CD8-positive, alpha-beta memory T cell (primary cell): Measurements from ENCODE around the gene EFHC2. TPM values are rescaled to one million over a fixed set of nuclear protein-coding genes. Genes with fewer than 3 reads are reported as not detected.

ENCODE experiments used
- CTCF ChIA-PET: fragments of 350-600 bp; sonication (Branson Sonifier 250); formaldehyde crosslinking; loops from one replicate; lab custom pipeline; 2021; ENCODE audit warnings: antibody characterized with exemption; lab: Charles Lee
- POLR2A ChIA-PET: fragments of 350-600 bp; sonication (Branson Sonifier 250); formaldehyde crosslinking; loops from one replicate; lab custom pipeline; 2021; ENCODE audit warnings: antibody characterized with exemption; lab: Charles Lee
- DNase-seq, 5 donors: peaks; one replicate each; pipeline versions ENCODE4 v3.0.0 to v3.0.0-alpha.2; 2020 to 2022; ENCODE audit warnings: mixed read lengths in 1 of 5
- H3K27ac ChIP-seq: one replicate; pipeline ENCODE4 v1.7.0; 2013; ENCODE audit warnings: low read depth, mild to moderate bottlenecking, low read length, moderate library complexity
- H3K27me3 ChIP-seq: 2 replicates; pipeline ENCODE4 v1.7.0; 2013; ENCODE audit warnings: low read length, mild to moderate bottlenecking; ENCODE audit not compliant: insufficient read depth, poor library complexity, severe bottlenecking
- H3K36me3 ChIP-seq: 2 replicates; pipeline ENCODE4 v1.7.0; 2013; ENCODE audit warnings: mild to moderate bottlenecking, low read length, moderate library complexity; ENCODE audit not compliant: insufficient read depth
- H3K4me1 ChIP-seq: 2 replicates; pipeline ENCODE4 v1.7.0; 2013; ENCODE audit warnings: mild to moderate bottlenecking, low read length, moderate library complexity; ENCODE audit not compliant: insufficient read depth
- H3K4me3 ChIP-seq: 2 replicates; pipeline ENCODE4 v1.7.0; 2013; ENCODE audit warnings: mild to moderate bottlenecking, low read length
- H3K9me3 ChIP-seq: 2 replicates; pipeline ENCODE4 v1.7.0; 2013; ENCODE audit warnings: mild to moderate bottlenecking, low read length
- H3K27ac Mint-ChIP-seq, 8 donors: one replicate each; pipeline ENCODE4 v1.8.0; 2020 to 2021; ENCODE audit warnings: mixed read lengths in 8 of 8, mild to moderate bottlenecking in 6 of 8, inconsistent platforms in 3 of 8, moderate library complexity in 3 of 8
- H3K27me3 Mint-ChIP-seq, 2 donors: one replicate each; pipeline ENCODE4 v1.8.0; 2020 to 2021; ENCODE audit warnings: mixed read lengths in 2 of 2, mild to moderate bottlenecking in 1 of 2, moderate library complexity in 1 of 2
- H3K36me3 Mint-ChIP-seq, 3 donors: one replicate each; pipeline ENCODE4 v1.8.0; 2020 to 2021; ENCODE audit warnings: mixed read lengths in 3 of 3, inconsistent platforms in 1 of 3, mild to moderate bottlenecking in 1 of 3
- H3K4me1 Mint-ChIP-seq, 3 donors: one replicate each; pipeline ENCODE4 v1.8.0; 2020 to 2021; ENCODE audit warnings: mixed read lengths in 3 of 3, inconsistent platforms in 1 of 3, mild to moderate bottlenecking in 1 of 3
- H3K4me3 Mint-ChIP-seq, 7 donors: one replicate each; pipeline ENCODE4 v1.8.0; 2020 to 2021; ENCODE audit warnings: mixed read lengths in 7 of 7, mild to moderate bottlenecking in 6 of 7, moderate library complexity in 4 of 7, inconsistent platforms in 2 of 7
- H3K9me3 Mint-ChIP-seq, 5 donors: one replicate each; pipeline ENCODE4 v1.8.0; 2020 to 2022; ENCODE audit warnings: mixed read lengths in 5 of 5, mild to moderate bottlenecking in 3 of 5, moderate library complexity in 2 of 5, inconsistent platforms in 1 of 5
- polyA plus RNA-seq: library from polyadenylated mRNA; unstranded; fragments of 300-500 nt; fragmentation: Illumina TruSeq; gene quantifications from one replicate; pipeline ENCODE4 v1.2.3, GENCODE V29; 2021
- total RNA-seq, 2 experiments: library from RNA; stranded (reverse); gene quantifications; one replicate each; pipeline ENCODE4 v1.2.3, GENCODE V29; 2021

Gene EFHC2
- total RNA-seq (under 1 TPM; 0.18 to 0.20 TPM), polyA plus RNA-seq (3.5 TPM)

- peaks cover 22 to 34% (median 26%) of the 10 kb centered on the region in 3 donors for H3K4me1 Mint-ChIP-seq
- Histone ChIP-seq H3K27ac (peak within 1 kb of the TSS; percentile 81), H3K4me3 (peak within 1 kb of the TSS; percentile 65), H3K4me1 (peaks cover 5% of the 10 kb centered on the region), H3K9me3 (no peaks in the 10 kb centered on the region), H3K36me3 (no peaks in the 10 kb centered on the region), H3K27me3 (no peaks in the 10 kb centered on the region)
- peaks cover 0 to 3% (median 0%) of the 10 kb centered on the region in 3 donors for H3K36me3 Mint-ChIP-seq
- peak within 1 kb of the TSS; percentile 94 to 99 (median 97) for H3K27ac Mint-ChIP-seq
- DNase-seq = peak; percentile 43 to 81 (median 63)
- H3K27me3 Mint-ChIP-seq = peaks cover 0 to 16% of the 10 kb centered on the region in 2 donors
- ChIA-PET CTCF (interaction anchor here (1.5 kb wide), 1 partner anchor 98 kb away, joined by 7 read pairs; no protein-coding TSS in a partner anchor), POLR2A (no interaction called here)
- H3K4me3 Mint-ChIP-seq = peak within 1 kb of the TSS; percentile 89 to 96 (median 91)
- peaks cover 0 to 3% (median 0%) of the 10 kb centered on the region in 5 donors for H3K9me3 Mint-ChIP-seq
These were observed at the start of gene EFHC2 for GRCh38 chrX:44343412-44344141. TSS of gene EFHC2 (minus strand) at chrX:44343672. CDS start at chrX:44343588, 84 bp downstream.

GRCh38 chrX:44392767-44393166 lies 49.3 kb upstream of the EFHC2 start:
- ChIA-PET POLR2A (no interaction called here), CTCF (no interaction called here)
- Histone ChIP-seq H3K27me3 (no peaks in the 10 kb centered on the region), H3K4me1 (no peaks in the 10 kb centered on the region), H3K9me3 (no peaks in the 10 kb centered on the region), H3K27ac (no peak overlapping the region), H3K4me3 (no peak overlapping the region), H3K36me3 (no peaks in the 10 kb centered on the region)
- peaks cover 0 to 8% of the 10 kb centered on the region in 2 donors for H3K27me3 Mint-ChIP-seq
- no peaks in the 10 kb centered on the region for H3K4me1 Mint-ChIP-seq
- no peak for DNase-seq
- H3K27ac Mint-ChIP-seq = no peak overlapping the region
- H3K9me3 Mint-ChIP-seq = no peaks in the 10 kb centered on the region
- no peaks in the 10 kb centered on the region for H3K36me3 Mint-ChIP-seq
- no peak overlapping the region for H3K4me3 Mint-ChIP-seq

DNA sequence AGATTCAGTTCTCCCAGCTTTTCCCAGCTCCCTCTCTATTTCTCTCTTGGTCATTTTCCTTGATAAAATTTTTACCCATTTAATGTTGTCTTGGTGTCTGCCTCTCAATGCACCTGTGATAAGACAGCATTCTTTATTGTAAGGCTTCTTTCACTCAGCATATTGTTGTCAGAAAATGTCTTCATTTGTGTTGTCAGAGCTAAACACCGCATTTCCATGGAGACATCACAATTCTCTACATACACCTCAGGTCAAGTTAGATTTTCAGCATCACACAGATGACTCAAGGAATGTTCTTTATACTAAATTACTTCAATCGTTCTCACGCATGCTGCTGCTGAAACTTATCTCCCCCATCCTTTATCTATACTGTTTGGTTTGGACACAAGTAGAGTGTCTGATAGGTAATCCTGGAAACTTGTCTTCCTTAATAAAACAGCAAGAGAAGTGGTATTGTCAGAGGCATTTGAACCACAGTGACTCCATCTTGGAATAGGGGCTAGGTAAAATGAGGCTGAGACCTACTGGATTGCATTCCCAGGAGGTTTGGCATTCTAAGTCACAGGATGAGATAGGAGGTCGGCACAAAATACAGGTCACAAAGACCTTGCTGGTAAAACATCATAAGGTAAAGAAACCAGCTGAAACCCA lies 41.3 kb upstream of the EFHC2 start:
- no peaks in the 10 kb centered on the region for H3K27me3 ChIP-seq
- Mint-ChIP-seq H3K27me3 (peaks cover 0 to 10% of the 10 kb centered on the region in 2 donors), H3K4me1 (no peaks in the 10 kb centered on the region), H3K36me3 (no peaks in the 10 kb centered on the region), H3K9me3 (no peaks in the 10 kb centered on the region), H3K27ac (no peak overlapping the region), H3K4me3 (no peak overlapping the region)
- no peaks in the 10 kb centered on the region for H3K4me1 ChIP-seq
- H3K27ac ChIP-seq = no peak overlapping the region
- H3K4me3 ChIP-seq = no peak overlapping the region
- no peak for DNase-seq
- H3K36me3 ChIP-seq = no peaks in the 10 kb centered on the region
- no peaks in the 10 kb centered on the region for H3K9me3 ChIP-seq
- ChIA-PET POLR2A (no interaction called here), CTCF (no interaction called here)

DNA sequence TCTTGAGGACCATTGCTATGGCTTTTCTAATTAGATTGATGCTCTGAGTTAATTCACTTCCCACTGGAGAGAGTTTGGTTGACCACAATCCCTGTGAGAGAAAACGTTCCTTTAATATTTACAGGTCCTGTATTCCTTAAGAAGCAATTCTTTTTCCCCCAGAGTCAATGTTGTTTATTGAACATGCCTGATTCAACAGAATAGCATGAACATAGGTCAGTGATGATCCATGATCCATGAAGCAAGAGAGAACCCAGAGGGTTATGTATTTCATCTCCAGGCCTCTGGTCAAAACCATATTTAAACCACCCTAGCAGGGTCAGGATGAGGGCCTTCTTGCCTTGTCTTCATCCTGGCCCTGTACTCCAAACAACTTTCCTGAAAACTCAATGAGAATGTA lies 39.4 kb upstream of the EFHC2 start:
- Mint-ChIP-seq H3K27ac (no peak overlapping the region), H3K36me3 (no peaks in the 10 kb centered on the region), H3K27me3 (peaks cover 0 to 7% of the 10 kb centered on the region in 2 donors), H3K9me3 (no peaks in the 10 kb centered on the region), H3K4me1 (no peaks in the 10 kb centered on the region), H3K4me3 (no peak overlapping the region)
- H3K36me3 ChIP-seq = no peaks in the 10 kb centered on the region
- H3K4me3 ChIP-seq = no peak overlapping the region
- CTCF ChIA-PET = no interaction called here
- H3K9me3 ChIP-seq = no peaks in the 10 kb centered on the region
- no peaks in the 10 kb centered on the region for H3K4me1 ChIP-seq
- H3K27me3 ChIP-seq = no peaks in the 10 kb centered on the region
- no peak for DNase-seq
- POLR2A ChIA-PET = no interaction called here
- no peak overlapping the region for H3K27ac ChIP-seq

GRCh38 chrX:44352758-44353157 lies 9.3 kb upstream of the EFHC2 start:
- H3K4me1 ChIP-seq = no peaks in the 10 kb centered on the region
- CTCF ChIA-PET = no interaction called here
- H3K27me3 Mint-ChIP-seq = peaks cover 0 to 3% of the 10 kb centered on the region in 2 donors

GRCh38 chrX:44349561-44349960 lies 6.1 kb upstream of the EFHC2 start:
- peak overlapping the region in 1 of 8 donors; percentile 64 for H3K27ac Mint-ChIP-seq
- POLR2A ChIA-PET = no interaction called here
- peaks cover 0 to 2% (median 0%) of the 10 kb centered on the region in 3 donors for H3K36me3 Mint-ChIP-seq

More at GRCh38 chrX:44352758-44353157, 9.3 kb upstream of the EFHC2 start:
- DNase-seq = no peak
- Mint-ChIP-seq H3K4me1 (no peaks in the 10 kb centered on the region), H3K4me3 (no peak overlapping the region), H3K36me3 (peaks cover 0 to 2% (median 0%) of the 10 kb centered on the region in 3 donors), H3K9me3 (no peaks in the 10 kb centered on the region), H3K27ac (no peak overlapping the region)
- H3K4me3 ChIP-seq = no peak overlapping the region
- no peaks in the 10 kb centered on the region for H3K36me3 ChIP-seq
- H3K27me3 ChIP-seq = no peaks in the 10 kb centered on the region
- POLR2A ChIA-PET = no interaction called here
- H3K27ac ChIP-seq = no peak overlapping the region
- H3K9me3 ChIP-seq = no peaks in the 10 kb centered on the region

GRCh38 chrX:44344687-44345086 lies 1.2 kb upstream of the EFHC2 start:
- no peaks in the 10 kb centered on the region for H3K9me3 ChIP-seq
- DNase-seq = peak in 4 of 5 donors; percentile 2 to 48 (median 37)
- Mint-ChIP-seq H3K4me3 (peak overlapping the region; percentile 89 to 96 (median 91)), H3K27ac (peak overlapping the region; percentile 94 to 99 (median 97)), H3K9me3 (peaks cover 0 to 3% (median 0%) of the 10 kb centered on the region in 5 donors), H3K27me3 (peaks cover 0 to 18% of the 10 kb centered on the region in 2 donors), H3K36me3 (peaks cover 0 to 3% (median 0%) of the 10 kb centered on the region in 3 donors), H3K4me1 (peaks cover 22 to 34% (median 26%) of the 10 kb centered on the region in 3 donors)
- H3K36me3 ChIP-seq = no peaks in the 10 kb centered on the region
- POLR2A ChIA-PET = interaction anchor here (0.6 to 1.1 kb wide), 2 partner anchors 92 to 528 kb away, joined by 3 read pairs; partner anchors contain the start of gene KDM6A
- H3K27ac ChIP-seq = peak overlapping the region; percentile 81
- H3K27me3 ChIP-seq = no peaks in the 10 kb centered on the region
- peaks cover 5% of the 10 kb centered on the region for H3K4me1 ChIP-seq
- H3K4me3 ChIP-seq = peak overlapping the region; percentile 65
- CTCF ChIA-PET = interaction anchor here (1.5 kb wide), 1 partner anchor 99 kb away, joined by 7 read pairs; no protein-coding TSS in a partner anchor

More at GRCh38 chrX:44349561-44349960, 6.1 kb upstream of the EFHC2 start:
- peaks cover 10 to 13% (median 11%) of the 10 kb centered on the region in 3 donors for H3K4me1 Mint-ChIP-seq
- CTCF ChIA-PET = no interaction called here
- peaks cover 0 to 1% (median 0%) of the 10 kb centered on the region in 5 donors for H3K9me3 Mint-ChIP-seq
- H3K4me3 Mint-ChIP-seq = no peak overlapping the region
- Histone ChIP-seq H3K36me3 (no peaks in the 10 kb centered on the region), H3K9me3 (no peaks in the 10 kb centered on the region), H3K4me1 (no peaks in the 10 kb centered on the region), H3K27me3 (no peaks in the 10 kb centered on the region), H3K27ac (no peak overlapping the region), H3K4me3 (no peak overlapping the region)
- H3K27me3 Mint-ChIP-seq = peaks cover 0 to 6% of the 10 kb centered on the region in 2 donors
- DNase-seq = no peak
